ENCODE results near the gene ARID5B.

DNA sequence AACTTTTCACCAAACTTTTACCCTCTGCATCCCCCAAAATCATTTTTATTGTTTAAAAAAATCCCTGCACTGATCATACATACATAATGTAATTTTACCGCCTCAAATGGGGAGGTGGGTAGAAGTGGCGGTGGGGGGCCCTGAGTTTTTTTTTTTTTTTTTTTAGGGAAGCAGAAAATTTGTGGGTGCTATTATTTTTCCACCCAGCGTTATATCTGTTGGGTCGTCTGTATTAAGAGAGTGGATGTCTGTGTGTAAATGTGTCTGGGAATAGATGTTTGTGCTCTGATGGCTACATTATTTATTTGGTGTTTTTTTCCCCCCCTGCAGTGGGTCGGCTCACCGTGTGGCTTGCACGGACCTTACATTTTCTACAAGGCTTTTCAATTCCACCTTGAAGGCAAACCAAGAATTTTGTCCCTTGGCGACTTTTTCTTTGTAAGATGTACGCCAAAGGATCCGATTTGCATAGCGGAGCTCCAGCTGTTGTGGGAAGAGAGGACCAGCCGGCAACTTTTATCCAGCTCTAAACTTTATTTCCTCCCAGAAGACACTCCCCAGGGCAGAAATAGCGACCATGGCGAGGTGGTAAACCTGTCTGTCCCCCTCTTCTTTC, 438 bp downstream of the ARID5B start:
- no peak for TF ChIP-seq POLR2A (IDR thresholded peaks at IDR 0.05)
- TF ChIP-seq, protein P1, sequence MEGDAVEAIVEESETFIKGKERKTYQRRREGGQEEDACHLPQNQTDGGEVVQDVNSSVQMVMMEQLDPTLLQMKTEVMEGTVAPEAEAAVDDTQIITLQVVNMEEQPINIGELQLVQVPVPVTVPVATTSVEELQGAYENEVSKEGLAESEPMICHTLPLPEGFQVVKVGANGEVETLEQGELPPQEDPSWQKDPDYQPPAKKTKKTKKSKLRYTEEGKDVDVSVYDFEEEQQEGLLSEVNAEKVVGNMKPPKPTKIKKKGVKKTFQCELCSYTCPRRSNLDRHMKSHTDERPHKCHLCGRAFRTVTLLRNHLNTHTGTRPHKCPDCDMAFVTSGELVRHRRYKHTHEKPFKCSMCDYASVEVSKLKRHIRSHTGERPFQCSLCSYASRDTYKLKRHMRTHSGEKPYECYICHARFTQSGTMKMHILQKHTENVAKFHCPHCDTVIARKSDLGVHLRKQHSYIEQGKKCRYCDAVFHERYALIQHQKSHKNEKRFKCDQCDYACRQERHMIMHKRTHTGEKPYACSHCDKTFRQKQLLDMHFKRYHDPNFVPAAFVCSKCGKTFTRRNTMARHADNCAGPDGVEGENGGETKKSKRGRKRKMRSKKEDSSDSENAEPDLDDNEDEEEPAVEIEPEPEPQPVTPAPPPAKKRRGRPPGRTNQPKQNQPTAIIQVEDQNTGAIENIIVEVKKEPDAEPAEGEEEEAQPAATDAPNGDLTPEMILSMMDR (IDR thresholded peaks at IDR 0.05): no peak

Data from Peyer's patch (tissue), 4 donors.